Nucleus accumbens (tissue), 56 donors: Measurements from ENCODE around the gene THSD7B.
"Not testable (repeated sequence)": the region's sequence is repeated elsewhere in the genome, so short reads cannot be mapped to it uniquely, and the experiment has no call there.

Source experiments
- DNase-seq, 56 donors: peaks; one replicate each; lab custom pipeline; 2025; lab: John Stamatoyannopoulos, UW

THSD7B gene

GRCh38 chr2:136765256-136766072 is at the start of gene THSD7B:
Gene THSD7B, plus strand, starts transcription at chr2:136765545. Its CDS starts 116,634 bp downstream, at chr2:136882179.
- peak in 4 of 56 donors; percentile 3 to 32 (median 7) for DNase-seq

GRCh38 chr2:136718273-136718672 is 47.1 kb upstream of the THSD7B start:
- DNase-seq, result no peak

GRCh38 chr2:136727973-136728699 is 37.2 kb upstream of the THSD7B start:
- DNase-seq, result no peak

GRCh38 chr2:136736236-136736635 is 29.1 kb upstream of the THSD7B start:
- DNase-seq, result no peak

GRCh38 chr2:136738044-136738443 is 27.3 kb upstream of the THSD7B start:
- no peak for DNase-seq

- no peak for DNase-seq
Observed at GRCh38 chr2:136741471-136741870, 23.9 kb upstream of the THSD7B start.

- DNase-seq, result no peak
Observed at GRCh38 chr2:136750065-136750464, 15.3 kb upstream of the THSD7B start.

- no peak for DNase-seq
Observed at GRCh38 chr2:136751406-136751805, 13.9 kb upstream of the THSD7B start.

- DNase-seq, result not testable (repeated sequence)
Observed at GRCh38 chr2:136758504-136758903, 6.8 kb upstream of the THSD7B start.

- peak in 1 of 56 donors; percentile 10 for DNase-seq
Observed at GRCh38 chr2:136764452-136765255, 691 bp upstream of the THSD7B start.

- DNase-seq, result peak in 2 of 56 donors; percentile 5 to 6
Observed at GRCh38 chr2:136766073-136766404, 694 bp downstream of the THSD7B start.

GRCh38 chr2:136767030-136767429 is 1.7 kb downstream of the THSD7B start:
- DNase-seq, result no peak

- DNase-seq, result no peak
Observed at GRCh38 chr2:136769871-136770270, 4.5 kb downstream of the THSD7B start.

- DNase-seq, result no peak
Observed at GRCh38 chr2:136770384-136770783, 5.0 kb downstream of the THSD7B start.

- no peak for DNase-seq
Observed at GRCh38 chr2:136777391-136777790, 12.0 kb downstream of the THSD7B start.

- no peak for DNase-seq
Observed at GRCh38 chr2:136783856-136784255, 18.5 kb downstream of the THSD7B start.

GRCh38 chr2:136785215-136785614 is 19.9 kb downstream of the THSD7B start:
- no peak for DNase-seq

- DNase-seq, result no peak
Observed at GRCh38 chr2:136787970-136788369, 22.6 kb downstream of the THSD7B start.

GRCh38 chr2:136796339-136796738 is 31.0 kb downstream of the THSD7B start:
- DNase-seq, result no peak

GRCh38 chr2:136798766-136799165 is 33.4 kb downstream of the THSD7B start:
- DNase-seq, result no peak

GRCh38 chr2:136801661-136802060 is 36.3 kb downstream of the THSD7B start:
- DNase-seq, result no peak
